Astrocyte (in vitro differentiated cells and primary cell): ENCODE measurements around the gene SPEM3. TPM values are rescaled to one million over a fixed set of nuclear protein-coding genes. Genes with fewer than 3 reads are reported as not detected.

Source experiments
- DNase-seq: peaks from one replicate; pipeline ENCODE4 v3.0.0-alpha.2; 2010; ENCODE audit warnings: low read depth
- FAIRE-seq: peaks from 2 replicates; lab custom pipeline; 2011; peaks lifted over from hg19 to GRCh38; lab: Jason Lieb, UNC
- H2AFZ ChIP-seq: 2 replicates; pipeline ENCODE4 v1.6.0; 2012; ENCODE audit warnings: low read depth, low read length, inconsistent platforms
- H3K27ac ChIP-seq: 2 replicates; pipeline ENCODE4 v1.5.1; 2011; ENCODE audit warnings: low read depth, low read length, inconsistent platforms
- H3K27me3 ChIP-seq: 2 replicates; pipeline ENCODE4 v1.6.0; 2011; ENCODE audit warnings: low read length, inconsistent platforms; ENCODE audit not compliant: insufficient read depth
- H3K36me3 ChIP-seq: 2 replicates; pipeline ENCODE4 v1.5.1; 2011; ENCODE audit warnings: low read length, inconsistent platforms; ENCODE audit not compliant: insufficient read depth
- H3K4me1 ChIP-seq: 2 replicates; pipeline ENCODE4 v1.5.1; 2011; ENCODE audit warnings: low read length, inconsistent platforms; ENCODE audit not compliant: insufficient read depth
- H3K4me2 ChIP-seq: 2 replicates; pipeline ENCODE4 v1.6.0; 2012; ENCODE audit warnings: low read length, inconsistent platforms
- H3K4me3 ChIP-seq: 2 replicates; pipeline ENCODE4 v1.5.1; 2011; ENCODE audit warnings: low read depth, mild to moderate bottlenecking, low read length, inconsistent platforms; ENCODE audit not compliant: insufficient read depth
- H3K79me2 ChIP-seq: 2 replicates; pipeline ENCODE4 v1.6.0; 2012; ENCODE audit warnings: mild to moderate bottlenecking, low read length, inconsistent platforms; ENCODE audit not compliant: insufficient read depth
- H3K9ac ChIP-seq: 2 replicates; pipeline ENCODE4 v1.6.0; 2012; ENCODE audit warnings: mild to moderate bottlenecking, low read length, inconsistent platforms
- H3K9me3 ChIP-seq: 2 replicates; pipeline ENCODE4 v1.5.1; 2012; ENCODE audit warnings: low read depth, mild to moderate bottlenecking, low read length, inconsistent platforms; ENCODE audit not compliant: insufficient read depth
- H4K20me1 ChIP-seq: 2 replicates; pipeline ENCODE4 v1.6.0; 2012; ENCODE audit warnings: low read length, inconsistent platforms; ENCODE audit not compliant: insufficient read depth
- H3K27ac Mint-ChIP-seq: one replicate; pipeline ENCODE4 v1.8.0; 2021; ENCODE audit warnings: mild to moderate bottlenecking, mixed read lengths; ENCODE audit not compliant: unreplicated experiment
- H3K27me3 Mint-ChIP-seq: one replicate; pipeline ENCODE4 v1.8.0; 2021; ENCODE audit warnings: low read depth, mixed read lengths; ENCODE audit not compliant: unreplicated experiment
- H3K36me3 Mint-ChIP-seq: one replicate; pipeline ENCODE4 v1.8.0; 2021; ENCODE audit warnings: low read depth, mixed read lengths; ENCODE audit not compliant: unreplicated experiment
- H3K4me1 Mint-ChIP-seq: one replicate; pipeline ENCODE4 v1.8.0; 2021; ENCODE audit warnings: low read depth, mixed read lengths; ENCODE audit not compliant: unreplicated experiment
- H3K4me3 Mint-ChIP-seq: one replicate; pipeline ENCODE4 v1.8.0; 2021; ENCODE audit warnings: mild to moderate bottlenecking, moderate library complexity, mixed read lengths; ENCODE audit not compliant: unreplicated experiment
- H3K9me3 Mint-ChIP-seq: one replicate; pipeline ENCODE4 v1.8.0; 2021; ENCODE audit warnings: mild to moderate bottlenecking, mixed read lengths; ENCODE audit not compliant: unreplicated experiment
- EZH2 ChIP-seq: IDR thresholded peaks from 2 replicates; pipeline ENCODE4 v1.6.1; 2012; ENCODE audit warnings: mild to moderate bottlenecking, low read length, inconsistent platforms; ENCODE audit not compliant: insufficient read depth
- total RNA-seq: library from RNA; stranded (reverse); gene quantifications from 2 replicates; pipeline ENCODE4 v1.2.1, GENCODE V29; 2021
- TF ChIP-seq, protein P1 (sequence below): IDR thresholded peaks from 2 replicates; pipeline ENCODE4 v1.5.1; 2011; ENCODE audit warnings: low read depth, mild to moderate bottlenecking, inconsistent platforms, low read length, moderate library complexity; ENCODE audit not compliant: insufficient read depth

Gene SPEM3
- total RNA-seq, 1 donor from 2014 or later: not detected

DNA sequence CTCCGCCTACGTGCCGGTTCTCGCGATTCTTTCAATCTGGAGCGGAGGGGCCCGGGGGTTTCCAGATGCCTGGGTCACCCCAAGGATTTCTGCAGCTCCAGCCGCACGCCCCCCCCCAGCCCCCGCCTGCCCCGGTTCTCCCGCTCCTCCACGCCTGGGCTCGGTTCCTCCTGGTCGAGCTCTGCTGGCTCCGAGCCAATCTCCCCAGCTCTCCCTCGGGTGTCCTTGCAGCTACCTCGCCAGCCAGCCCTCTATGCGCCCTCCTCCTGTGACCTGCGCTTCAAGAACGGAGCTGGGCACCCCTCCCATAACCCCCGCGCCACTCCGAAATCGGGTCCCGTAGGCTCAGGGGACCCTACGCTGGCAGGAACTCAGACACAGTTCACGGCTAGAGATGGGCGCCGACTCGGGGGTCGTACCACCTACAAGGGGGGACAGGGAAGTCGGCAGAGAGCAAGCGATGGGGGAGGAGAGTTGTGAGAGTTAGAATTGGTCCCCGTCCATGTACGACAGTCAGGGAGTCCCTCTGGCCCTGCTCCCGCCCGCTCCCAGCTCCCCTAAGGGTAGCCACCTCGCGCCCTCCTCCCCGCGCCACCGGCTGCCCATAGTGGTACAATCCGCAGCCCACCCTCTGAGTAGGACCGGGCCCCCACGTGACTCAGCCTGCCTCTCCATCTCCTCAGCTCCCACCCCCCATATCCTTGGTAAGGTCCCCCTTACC lies 11.6 kb downstream of the SPEM3 start:
- H3K9ac ChIP-seq: peak overlapping the region; percentile 33
- DNase-seq (no peak), FAIRE-seq (no peak)
- Mint-ChIP-seq H3K27me3 (peaks cover 2% of the 10 kb centered on the region), H3K36me3 (peaks cover 17% of the 10 kb centered on the region), H3K9me3 (no peaks in the 10 kb centered on the region), H3K27ac (peak overlapping the region; percentile 85), H3K4me1 (peaks cover 19% of the 10 kb centered on the region), H3K4me3 (peak overlapping the region; percentile 89)
- peak overlapping the region; percentile 72 for H2AFZ ChIP-seq
- H3K4me2 ChIP-seq: peak overlapping the region; percentile 82
- H3K79me2 ChIP-seq: no peaks in the 10 kb centered on the region
- peaks cover 27% of the 10 kb centered on the region for H3K27me3 ChIP-seq
- H3K27ac ChIP-seq: no peak overlapping the region
- H3K4me3 ChIP-seq: peak overlapping the region; percentile 51
- no peaks in the 10 kb centered on the region for H3K9me3 ChIP-seq
- H3K36me3 ChIP-seq: no peaks in the 10 kb centered on the region
- TF ChIP-seq EZH2: peak; percentile 71
- TF ChIP-seq, protein P1, sequence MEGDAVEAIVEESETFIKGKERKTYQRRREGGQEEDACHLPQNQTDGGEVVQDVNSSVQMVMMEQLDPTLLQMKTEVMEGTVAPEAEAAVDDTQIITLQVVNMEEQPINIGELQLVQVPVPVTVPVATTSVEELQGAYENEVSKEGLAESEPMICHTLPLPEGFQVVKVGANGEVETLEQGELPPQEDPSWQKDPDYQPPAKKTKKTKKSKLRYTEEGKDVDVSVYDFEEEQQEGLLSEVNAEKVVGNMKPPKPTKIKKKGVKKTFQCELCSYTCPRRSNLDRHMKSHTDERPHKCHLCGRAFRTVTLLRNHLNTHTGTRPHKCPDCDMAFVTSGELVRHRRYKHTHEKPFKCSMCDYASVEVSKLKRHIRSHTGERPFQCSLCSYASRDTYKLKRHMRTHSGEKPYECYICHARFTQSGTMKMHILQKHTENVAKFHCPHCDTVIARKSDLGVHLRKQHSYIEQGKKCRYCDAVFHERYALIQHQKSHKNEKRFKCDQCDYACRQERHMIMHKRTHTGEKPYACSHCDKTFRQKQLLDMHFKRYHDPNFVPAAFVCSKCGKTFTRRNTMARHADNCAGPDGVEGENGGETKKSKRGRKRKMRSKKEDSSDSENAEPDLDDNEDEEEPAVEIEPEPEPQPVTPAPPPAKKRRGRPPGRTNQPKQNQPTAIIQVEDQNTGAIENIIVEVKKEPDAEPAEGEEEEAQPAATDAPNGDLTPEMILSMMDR: no peak
- H4K20me1 ChIP-seq: peaks cover 13% of the 10 kb centered on the region
- peaks cover 35% of the 10 kb centered on the region for H3K4me1 ChIP-seq

DNA sequence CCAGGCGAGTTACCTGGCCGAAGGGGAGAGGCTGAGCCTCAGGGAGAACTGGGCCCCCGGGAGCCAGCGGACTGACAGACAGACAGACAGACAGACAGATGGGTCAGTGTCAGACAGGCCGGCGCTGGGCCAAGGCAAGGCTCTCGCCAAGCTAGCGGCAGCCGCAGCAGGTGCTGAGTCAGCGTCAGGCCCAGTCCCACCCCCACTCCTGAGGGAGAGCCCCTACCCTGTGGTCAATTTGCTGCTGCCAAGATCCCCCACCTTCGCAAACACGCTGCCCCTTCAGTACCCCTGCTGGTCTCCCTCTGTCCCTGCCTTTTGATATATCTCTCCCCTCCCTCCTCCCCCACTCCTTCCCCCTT lies 12.2 kb downstream of the SPEM3 start:
- peak overlapping the region; percentile 72 for H2AFZ ChIP-seq

More for the DNA sequence above, 12.2 kb downstream of the SPEM3 start:
- peaks cover 2% of the 10 kb centered on the region for H3K27me3 Mint-ChIP-seq
- Histone ChIP-seq H3K4me3 (peak overlapping the region; percentile 51), H3K9me3 (no peaks in the 10 kb centered on the region), H3K36me3 (no peaks in the 10 kb centered on the region), H3K4me1 (peaks cover 37% of the 10 kb centered on the region), H3K4me2 (peak overlapping the region; percentile 82), H3K27ac (no peak overlapping the region), H3K79me2 (no peaks in the 10 kb centered on the region), H3K27me3 (peaks cover 32% of the 10 kb centered on the region), H3K9ac (peak overlapping the region; percentile 17), H4K20me1 (peaks cover 13% of the 10 kb centered on the region)
- H3K4me3 Mint-ChIP-seq: peak overlapping the region; percentile 89
- peaks cover 21% of the 10 kb centered on the region for H3K4me1 Mint-ChIP-seq
- DNase-seq (peak; percentile 45), FAIRE-seq (no peak)
- H3K36me3 Mint-ChIP-seq: peaks cover 17% of the 10 kb centered on the region
- peak overlapping the region; percentile 85 for H3K27ac Mint-ChIP-seq
- H3K9me3 Mint-ChIP-seq: no peaks in the 10 kb centered on the region
- no peak for TF ChIP-seq EZH2
- TF ChIP-seq, protein P1: no peak
